ENCODE data around the gene CD69.
"Not testable (repeated sequence)": the region's sequence is repeated elsewhere in the genome, so short reads cannot be mapped to it uniquely, and the experiment has no call there.

CD69 gene

DNA sequence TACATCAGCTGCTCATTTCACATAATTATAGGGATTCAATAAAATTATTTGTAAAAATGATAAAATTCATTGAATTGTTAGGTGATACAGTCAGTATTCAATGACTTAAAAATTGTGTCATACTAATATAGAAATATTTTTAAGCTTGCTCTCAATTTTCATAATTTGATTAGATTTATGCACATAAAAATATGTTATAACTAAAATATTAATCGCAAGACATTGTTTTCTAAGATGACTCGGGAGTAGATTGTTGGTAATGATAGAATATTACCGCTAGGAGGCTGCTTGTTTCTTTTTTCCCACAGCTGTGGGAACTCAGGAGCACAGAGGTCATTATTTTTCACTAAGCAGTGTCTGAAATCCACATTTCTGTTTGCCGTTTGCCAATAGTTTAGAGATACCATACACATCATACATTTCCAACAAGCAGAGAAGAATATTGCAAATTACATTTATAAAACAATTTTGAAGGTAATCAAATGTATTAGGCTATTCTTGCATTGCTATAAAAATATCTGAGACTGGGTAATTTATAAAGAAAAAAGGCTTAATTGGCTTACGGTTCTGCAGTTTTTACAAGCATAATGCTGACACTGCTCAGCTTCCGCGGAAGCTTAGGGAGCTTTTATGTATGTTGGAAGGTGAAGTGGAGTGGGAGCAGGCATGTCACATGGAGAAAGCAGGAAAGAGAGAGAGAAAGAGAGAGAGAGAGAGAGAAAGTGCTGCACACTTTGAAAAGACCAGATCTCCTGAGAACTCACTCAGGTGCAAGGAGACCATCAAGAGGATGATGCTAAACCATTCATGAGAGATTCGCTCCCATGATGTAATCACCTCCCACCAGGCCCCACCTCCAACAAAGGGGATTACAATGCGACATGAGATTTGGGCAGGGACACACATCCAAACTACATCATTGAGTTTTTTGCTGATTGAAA, 9.2 kb downstream of the CD69 start:
- in situ Hi-C loops (cut with HindIII; ENCODE audit: low sequenced_read_pairs): loop anchor here (5.0 kb wide), 1 partner anchor 41 kb away; no protein-coding TSS in a partner anchor

DNA sequence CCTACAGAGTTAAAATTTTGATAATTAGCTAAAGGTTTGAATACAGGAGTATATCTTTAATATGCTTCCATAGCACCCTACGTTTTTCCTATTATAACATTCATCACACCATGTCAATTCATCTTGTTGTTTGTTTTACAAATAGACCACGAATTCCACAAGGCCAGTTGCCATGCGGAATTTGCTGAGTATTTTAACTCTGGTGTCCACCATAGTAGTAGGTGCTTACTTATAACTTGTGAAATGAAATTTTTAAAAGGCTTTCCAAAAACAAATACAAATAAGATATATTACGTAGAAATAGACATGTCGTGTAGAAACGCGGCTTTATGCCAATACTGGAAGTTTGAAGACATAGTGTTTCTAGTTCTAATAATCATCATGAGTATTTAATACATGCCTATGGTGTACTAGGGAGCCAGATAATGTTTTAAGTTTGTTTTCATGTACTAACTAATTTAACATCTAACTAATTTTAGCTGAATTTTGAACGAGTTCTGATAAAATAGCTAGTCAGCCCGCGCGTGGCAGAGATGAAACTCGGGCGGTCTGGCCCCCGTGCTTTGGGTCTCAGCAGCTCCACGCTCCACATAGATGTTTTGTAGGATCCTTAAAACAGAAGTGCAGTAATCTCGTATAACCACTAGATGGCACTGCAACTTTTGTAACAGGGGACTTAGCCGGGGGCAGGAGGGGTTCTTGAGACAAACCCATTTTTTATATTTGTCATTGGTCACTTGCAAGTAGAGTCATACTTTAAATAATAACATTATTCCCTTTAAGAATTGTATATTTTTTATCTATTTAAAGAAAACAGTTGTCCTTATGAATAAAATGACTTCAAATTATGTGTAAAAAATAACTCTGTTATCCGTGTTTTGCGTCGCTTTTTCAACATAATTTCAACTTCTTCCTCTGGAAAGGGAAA, 10.2 kb downstream of the CD69 start:
- in situ Hi-C loops (cut with HindIII; ENCODE audit: low sequenced_read_pairs): loop anchor here (5.0 kb wide), 1 partner anchor 42 kb away; no protein-coding TSS in a partner anchor

DNA sequence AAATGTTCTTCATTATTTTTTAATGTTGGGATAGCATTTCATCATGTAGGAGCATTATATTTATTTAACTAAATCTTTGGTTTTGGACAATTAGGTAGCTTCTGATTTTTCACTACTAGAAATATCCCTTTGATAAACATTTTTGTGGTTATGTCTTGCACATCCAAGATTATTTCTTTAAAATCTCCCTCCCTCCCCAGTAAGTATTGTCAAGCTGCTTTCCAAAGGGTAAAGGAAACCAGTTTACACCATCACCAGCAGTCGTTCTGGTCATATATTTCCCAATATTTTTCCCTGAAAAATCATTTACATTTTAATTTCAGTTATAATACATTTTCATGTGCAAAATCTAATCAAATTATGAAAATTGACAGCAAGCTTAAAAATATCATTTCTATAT, 11.1 kb downstream of the CD69 start:
- in situ Hi-C loops (cut with HindIII; ENCODE audit: low sequenced_read_pairs): loop anchor here (5.0 kb wide), 1 partner anchor 43 kb away; no protein-coding TSS in a partner anchor

DNA sequence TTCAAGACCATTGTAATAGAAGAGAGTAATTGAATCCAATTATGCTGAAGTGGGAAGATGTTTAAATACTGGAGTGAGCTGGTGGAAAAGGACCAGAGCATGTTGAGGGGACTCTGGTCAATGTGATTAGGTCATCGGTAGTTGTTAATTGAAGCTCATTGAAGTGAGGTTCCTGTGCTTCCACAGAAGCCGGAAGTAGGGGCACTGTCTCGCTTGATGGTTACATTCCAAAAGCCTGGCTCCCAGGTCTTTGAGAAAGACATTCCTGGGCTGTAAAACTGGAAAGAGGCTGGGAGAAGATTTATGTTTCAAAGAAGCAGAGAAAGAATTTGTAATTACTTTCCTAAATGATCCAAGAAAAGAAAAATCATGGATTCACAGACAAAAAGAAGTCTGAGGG, 15.5 kb downstream of the CD69 start:
- in situ Hi-C loops (cut with HindIII; ENCODE audit: low sequenced_read_pairs): no loop called here

DNA sequence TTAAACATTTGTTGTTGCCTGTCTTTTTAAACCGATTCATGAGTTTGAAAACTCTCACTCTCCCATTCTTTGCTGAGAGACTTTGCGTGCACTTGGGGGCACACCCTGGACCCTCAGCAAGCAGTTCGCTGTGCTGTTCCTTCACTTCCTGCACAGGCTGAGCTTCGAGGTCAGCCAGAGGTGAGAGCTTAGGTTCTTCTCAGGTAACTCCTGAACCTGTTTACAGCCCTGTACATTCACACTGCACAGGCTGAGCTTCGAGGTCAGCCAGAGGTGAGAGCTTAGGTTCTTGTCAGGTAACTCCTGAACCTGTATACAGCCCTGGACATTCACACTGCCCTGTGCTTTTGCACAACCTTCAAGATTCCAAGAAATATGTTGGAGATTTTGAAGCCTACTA, 18.0 kb downstream of the CD69 start:
- in situ Hi-C loops (cut with HindIII; ENCODE audit: low sequenced_read_pairs): no loop called here

DNA sequence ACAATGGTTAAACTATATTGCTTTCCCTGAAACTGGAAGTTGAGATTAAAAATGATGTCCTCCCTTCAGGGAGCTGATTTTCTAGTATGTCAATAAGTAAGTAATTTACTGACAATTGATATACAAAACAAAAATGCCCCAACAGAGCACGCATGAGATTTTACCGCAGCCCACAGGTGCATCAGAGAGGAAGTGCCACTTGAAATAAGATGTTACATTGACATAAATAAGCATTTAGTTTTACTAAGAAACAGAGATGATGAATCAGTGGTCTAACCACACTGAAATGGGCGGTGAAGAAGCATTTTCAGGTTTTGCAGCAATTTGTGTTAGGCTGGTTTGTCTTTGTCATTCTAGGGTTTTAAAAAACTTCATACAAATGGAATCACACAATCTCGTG, 19.0 kb downstream of the CD69 start:
- in situ Hi-C loops (cut with HindIII; ENCODE audit: low sequenced_read_pairs): no loop called here

DNA sequence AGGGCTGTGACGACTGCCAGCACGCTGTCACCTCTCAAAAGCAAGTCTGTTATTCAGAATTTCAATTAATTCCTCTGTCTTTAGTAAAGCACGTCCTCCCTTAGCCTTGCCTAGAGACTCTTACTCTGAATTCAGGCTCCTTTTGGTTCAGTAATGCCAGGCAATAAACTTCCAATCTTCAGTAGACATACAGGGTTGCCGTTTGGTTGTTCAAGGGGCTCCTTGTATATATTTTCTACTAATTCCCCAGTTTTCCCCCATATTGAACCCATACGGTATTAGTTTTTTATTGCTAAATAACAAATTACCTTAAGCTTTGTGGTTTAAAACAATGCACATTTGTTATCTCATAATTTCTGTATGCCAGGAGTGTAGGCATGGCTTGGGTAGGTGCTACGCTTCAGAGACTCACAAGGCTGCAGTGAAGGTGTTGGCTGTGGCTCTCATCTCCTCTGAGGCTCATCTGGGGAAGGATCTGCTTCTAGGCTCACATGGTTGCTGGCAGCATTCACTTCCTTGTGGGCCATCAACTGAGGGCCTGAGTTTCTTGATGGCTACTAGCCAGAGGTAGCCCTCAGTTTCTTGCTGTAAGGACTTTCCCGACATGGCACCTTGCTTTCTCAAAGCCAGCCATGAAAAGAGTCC, 20.5 kb downstream of the CD69 start:
- in situ Hi-C loops (cut with HindIII; ENCODE audit: low sequenced_read_pairs): no loop called here

DNA sequence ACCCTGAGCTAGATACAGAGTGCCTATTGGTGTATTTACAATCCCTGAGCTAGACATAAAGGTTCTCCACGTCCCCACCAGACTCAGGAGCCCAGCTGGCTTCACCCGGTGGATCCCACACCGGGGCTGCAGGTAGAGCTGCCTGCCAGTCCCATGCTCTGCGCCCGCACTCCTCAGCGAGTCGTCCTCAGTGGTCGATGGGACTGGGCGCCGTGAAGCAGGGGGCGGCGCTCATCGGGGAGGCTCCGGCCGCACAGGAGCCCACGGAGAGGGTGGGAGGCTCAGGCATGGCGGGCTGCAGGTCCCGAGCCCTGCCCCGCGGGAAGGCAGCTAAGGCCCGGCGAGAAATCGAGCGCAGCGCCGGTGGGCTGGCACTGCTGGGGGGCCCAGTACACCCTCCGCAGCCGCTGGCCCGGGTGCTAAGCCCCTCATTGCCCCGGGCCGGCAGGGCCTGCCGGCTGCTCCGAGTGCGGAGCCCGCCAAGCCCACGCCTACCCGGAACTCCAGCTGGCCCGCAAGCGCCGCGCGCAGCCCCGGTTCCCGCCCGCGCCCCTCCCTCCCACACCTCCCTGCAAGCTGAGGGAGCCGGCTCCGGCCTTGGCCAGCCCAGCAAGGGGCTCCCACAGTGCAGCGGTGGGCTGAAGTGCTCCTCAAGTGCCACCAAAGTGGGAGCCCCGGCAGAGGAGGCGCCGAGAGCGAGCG, 21.1 kb downstream of the CD69 start:
- in situ Hi-C loops (cut with HindIII; ENCODE audit: low sequenced_read_pairs): not testable (repeated sequence)

DNA sequence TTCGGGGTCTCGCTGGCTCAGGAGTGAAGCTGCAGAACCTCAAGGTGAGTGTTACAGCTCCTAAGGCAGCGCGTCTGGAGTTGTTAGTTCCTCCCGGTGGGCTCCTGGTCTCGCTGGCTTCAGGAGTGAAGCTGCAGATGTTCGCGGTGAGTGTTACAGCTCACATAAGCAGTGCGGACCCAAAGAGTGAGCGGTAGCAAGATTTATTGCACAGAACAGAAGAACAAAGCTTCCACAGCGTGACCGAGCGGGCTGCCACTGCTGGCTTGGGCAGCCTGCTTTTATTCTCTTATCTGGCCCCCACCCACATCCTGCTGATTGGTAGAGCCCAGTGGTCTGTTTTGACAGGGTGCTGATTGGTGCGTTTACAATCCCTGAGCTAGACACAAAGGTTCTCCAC, 21.8 kb downstream of the CD69 start:
- in situ Hi-C loops (cut with HindIII; ENCODE audit: low sequenced_read_pairs): not testable (repeated sequence)

DNA sequence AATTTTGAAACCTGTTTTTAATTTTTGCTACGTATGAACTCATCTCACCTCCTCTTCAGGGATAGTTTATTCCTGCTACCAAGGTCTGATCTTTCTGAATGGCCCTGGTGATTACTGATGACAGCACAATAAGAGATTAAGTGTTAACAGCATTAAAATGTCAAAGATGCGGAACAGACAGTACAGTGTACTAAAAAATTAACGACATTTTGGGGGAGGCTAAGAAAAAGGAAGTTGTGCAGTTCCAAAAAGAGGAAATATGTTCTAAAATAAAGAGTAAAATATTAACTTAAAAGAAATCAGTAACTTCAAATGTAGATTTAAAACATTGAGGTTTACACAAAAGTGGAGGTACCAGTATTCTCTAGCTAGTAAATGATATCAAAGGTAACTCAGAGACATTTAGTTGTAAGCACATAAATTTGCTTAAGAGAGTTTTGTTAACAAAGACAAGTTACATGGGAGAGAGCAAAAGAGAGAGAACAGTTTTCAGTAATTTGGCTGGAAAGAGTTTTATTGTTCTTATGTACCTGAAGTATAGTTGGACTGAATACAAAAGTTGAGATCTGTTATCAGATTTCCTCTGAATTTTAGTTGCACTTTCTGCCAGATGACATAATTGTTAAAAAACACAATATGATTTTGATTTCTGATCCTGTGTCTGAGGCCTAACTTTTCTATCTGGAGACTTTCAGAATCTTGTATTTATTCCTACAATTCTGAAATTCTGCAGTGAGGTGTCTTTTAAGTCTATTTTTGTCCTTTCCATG, 23.6 kb downstream of the CD69 start:
- in situ Hi-C loops (cut with HindIII; ENCODE audit: low sequenced_read_pairs): no loop called here

DNA sequence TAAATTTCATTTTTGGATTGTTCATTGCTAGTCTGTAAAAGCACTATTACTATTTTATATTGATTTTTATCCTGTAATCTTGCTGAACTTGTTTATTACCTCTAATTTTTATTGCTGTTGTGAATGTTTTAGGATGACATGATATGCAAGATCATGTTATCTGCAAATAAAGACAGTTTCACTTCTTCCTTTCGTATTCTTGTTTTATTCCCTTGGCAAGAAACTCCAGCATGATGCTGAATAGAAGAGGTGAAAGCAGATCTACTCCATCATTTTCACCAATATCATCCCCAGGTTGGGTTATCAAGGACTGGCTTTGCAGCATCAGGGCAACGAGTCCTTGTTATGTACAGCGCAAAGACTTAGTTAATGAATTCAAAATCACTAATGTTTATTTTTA, 25.1 kb downstream of the CD69 start:
- in situ Hi-C loops (cut with HindIII; ENCODE audit: low sequenced_read_pairs): no loop called here

DNA sequence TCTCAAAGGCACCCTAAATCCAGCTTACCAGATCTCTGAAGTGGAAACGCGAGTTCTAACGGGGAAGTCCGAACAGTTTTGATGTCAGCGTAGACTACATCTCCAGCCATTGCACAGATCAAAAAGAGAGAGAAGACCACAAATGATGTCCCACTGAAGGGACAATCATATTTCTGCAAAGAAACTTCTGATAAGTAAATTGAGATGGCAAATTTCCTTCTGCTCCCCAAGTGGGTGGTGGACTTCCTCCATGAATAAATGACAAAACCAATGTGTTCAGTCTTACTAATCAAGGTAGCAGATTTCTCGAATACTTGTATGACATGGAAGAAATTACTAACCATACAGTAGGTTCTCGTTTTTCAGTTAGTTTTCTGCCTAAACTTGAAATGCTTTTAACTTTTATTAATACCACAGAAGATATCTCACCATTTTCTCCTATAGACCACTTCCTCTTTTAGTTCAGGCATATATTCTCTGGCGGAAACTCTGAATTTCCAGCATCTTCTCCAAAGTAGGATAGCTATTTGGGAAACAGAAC, 27.7 kb downstream of the CD69 start, which contains the start of gene CLECL1:
CLECL1 (minus strand) TSS at position 177 of the 541 bp plus-strand sequence.
- in situ Hi-C loops (cut with HindIII; ENCODE audit: low sequenced_read_pairs): no loop called here

DNA sequence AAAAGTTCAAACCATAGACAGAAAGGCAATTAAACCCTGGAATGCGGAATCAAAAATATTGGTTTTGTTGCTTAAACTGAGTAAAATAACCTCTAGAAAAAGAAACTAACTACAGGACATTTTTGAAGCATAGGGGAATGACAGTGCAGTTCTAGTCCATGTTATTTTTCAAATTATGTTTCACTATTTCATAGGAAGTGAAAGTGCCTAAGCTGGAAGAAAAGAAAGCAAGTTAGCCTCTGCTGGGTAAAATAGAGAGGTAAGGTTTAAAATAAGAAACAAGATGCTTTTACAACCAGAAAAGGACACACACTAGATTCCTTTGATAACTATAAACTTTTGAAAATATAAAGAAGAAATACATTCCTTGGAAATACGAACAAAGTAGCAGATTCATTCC, 28.9 kb downstream of the CD69 start:
- in situ Hi-C loops (cut with HindIII; ENCODE audit: low sequenced_read_pairs): no loop called here

DNA sequence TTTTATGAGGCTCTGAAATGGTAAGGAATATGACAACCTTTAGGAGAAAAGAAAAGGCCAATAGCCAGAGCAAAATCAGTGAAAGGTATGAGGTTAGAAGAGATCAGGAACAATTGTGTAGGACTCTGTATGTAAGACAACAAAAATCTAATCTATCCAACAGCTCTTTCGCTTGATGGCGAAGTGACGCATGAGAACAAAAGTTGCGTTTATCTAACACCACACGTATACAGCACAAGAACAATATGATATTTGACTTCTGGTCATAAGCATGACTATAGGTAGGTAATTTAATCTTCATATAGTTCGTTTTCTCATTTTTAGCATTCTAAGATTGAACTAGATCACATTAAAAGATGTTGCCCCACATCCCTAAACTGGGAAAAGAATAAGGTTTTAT, 29.3 kb downstream of the CD69 start:
- in situ Hi-C loops (cut with HindIII; ENCODE audit: low sequenced_read_pairs): no loop called here

DNA sequence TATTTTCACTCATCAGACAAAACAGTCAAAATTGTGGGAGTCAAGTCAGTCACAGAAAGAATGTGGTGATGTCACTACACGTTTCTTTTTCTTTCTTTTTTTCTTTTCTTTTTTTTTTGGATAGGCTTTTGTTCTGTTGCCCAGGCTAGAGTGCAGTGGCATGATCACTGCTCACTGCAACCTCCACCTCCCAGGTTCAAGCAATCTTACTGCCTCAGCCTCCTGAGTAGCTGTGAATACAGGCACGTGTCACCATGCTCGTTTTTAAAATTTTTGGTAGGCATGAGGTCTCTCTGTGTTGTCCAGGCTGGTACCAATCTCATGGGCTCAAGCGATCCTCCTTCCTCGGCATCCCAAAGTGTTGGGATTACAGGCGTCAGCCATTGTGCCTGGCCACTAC, 30.1 kb downstream of the CD69 start:
- in situ Hi-C loops (cut with HindIII; ENCODE audit: low sequenced_read_pairs): no loop called here

DNA sequence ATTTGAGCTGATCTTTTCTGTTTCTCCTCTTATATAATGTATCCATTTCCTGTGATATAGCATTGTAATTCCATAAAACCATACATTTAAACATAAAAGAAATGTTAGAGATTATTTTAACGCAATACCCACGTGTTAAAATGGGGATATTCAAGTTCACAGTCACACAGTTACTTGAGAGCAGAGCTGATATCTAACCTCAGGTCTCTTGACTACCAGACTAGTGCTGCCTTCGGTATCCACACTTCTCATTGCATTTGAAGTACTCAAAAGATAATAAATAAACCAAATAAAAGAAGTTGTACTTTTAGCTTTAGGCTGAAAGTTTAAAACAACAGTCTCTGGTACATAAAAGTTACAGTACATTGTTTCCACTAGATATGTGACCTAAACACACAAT, 30.7 kb downstream of the CD69 start:
- in situ Hi-C loops (cut with HindIII; ENCODE audit: low sequenced_read_pairs): no loop called here

DNA sequence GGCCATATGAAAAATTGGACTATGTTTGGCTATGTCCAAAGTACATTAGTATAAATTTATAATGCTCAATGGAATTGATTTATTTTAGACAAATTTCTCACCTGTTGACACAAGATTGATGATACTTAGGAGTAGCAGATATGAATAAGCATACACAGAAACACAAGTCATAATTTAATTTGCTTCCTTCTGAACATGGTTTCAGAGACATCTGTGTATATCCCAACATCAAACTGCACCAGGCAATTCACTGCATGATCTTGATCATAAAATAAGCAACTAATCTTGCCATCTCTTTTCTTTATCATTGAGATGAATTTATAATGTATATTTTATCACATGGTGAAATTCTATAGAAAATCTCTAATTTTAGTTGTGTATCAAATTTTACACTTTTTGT, 31.6 kb downstream of the CD69 start:
- in situ Hi-C loops (cut with HindIII; ENCODE audit: low sequenced_read_pairs): no loop called here

DNA sequence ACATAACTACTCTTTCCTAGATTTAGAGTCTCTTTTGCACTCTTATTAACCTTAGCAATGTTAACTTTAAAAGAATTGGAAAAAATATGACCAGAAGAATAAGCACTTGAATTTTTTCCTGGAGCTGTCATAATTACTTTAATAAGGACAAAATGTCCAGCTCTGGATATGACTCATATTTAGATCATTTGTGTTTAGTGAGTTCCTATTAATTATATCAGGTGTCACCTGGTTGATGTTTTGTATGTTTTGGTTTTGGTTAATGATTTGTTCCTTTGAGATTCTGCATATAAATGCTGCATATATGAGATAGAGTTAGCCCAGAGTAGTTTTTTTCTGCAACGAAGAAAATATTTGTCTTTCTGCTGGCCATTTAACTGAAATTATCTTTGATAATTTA, 32.9 kb downstream of the CD69 start:
- in situ Hi-C loops (cut with HindIII; ENCODE audit: low sequenced_read_pairs): no loop called here

DNA sequence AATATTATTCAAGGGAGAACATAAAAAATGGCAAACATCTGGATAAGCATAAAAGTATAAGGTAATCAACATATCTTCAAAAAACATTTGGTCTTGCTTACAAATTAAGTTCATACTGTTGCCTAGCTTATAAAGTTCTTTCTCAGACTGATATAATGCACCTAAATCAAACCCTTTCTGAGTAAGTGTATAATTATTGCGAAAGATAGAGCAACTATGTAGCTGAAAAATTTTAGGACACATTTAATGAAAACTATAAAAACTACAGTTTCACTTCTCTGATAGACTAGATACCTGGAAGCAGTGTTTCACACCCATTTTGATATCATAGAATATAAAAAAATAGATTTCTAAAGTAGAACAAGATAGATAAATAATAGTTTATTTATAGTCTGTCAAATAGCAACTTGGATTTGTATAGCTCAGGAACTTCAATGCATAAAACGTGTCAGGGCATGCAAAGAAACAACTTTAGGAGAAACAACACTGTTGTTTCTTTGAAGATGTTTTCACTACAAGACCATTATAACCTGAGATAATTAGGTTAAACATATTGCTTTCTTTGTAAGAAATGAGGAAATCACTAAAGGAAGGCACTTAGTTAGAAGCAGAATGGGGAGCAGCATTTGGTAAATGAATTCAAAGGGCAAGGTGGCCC, 35.4 kb downstream of the CD69 start:
- in situ Hi-C loops (cut with HindIII; ENCODE audit: low sequenced_read_pairs): no loop called here

Measured in endothelial cell of hepatic sinusoid (primary cell).